H9 (cell line): Measurements from ENCODE around the gene PPP2R2B. TPM values are rescaled to one million over a fixed set of nuclear protein-coding genes. Genes with fewer than 3 reads are reported as not detected.

Experiments
- DNase-seq: peaks from one replicate; pipeline ENCODE4 v3.0.0-alpha.2; 2017
- H2AFZ ChIP-seq: one replicate; pipeline ENCODE4 v1.6.1; 2013; ENCODE audit warnings: mild to moderate bottlenecking, low read length, control low read depth, moderate library complexity
- H2AK5ac ChIP-seq: 2 replicates; pipeline ENCODE4 v1.6.1; 2013; ENCODE audit warnings: low read length, control low read depth, mixed read lengths; ENCODE audit not compliant: insufficient read length
- H2BK120ac ChIP-seq: one replicate; pipeline ENCODE4 v1.6.1; 2013; ENCODE audit warnings: low read depth, mild to moderate bottlenecking, low read length, control low read depth, inconsistent platforms; ENCODE audit not compliant: poor library complexity, severe bottlenecking
- H2BK12ac ChIP-seq: 2 replicates; pipeline ENCODE4 v1.6.1; 2013; ENCODE audit warnings: low read length, control low read depth, mixed read lengths, low read depth; ENCODE audit not compliant: insufficient read length
- H2BK15ac ChIP-seq: 2 replicates; pipeline ENCODE4 v1.6.1; 2013; ENCODE audit warnings: low read depth, low read length, control low read depth
- H2BK20ac ChIP-seq: one replicate; pipeline ENCODE4 v1.6.1; 2013; ENCODE audit warnings: low read depth, mild to moderate bottlenecking, low read length, control low read depth, inconsistent platforms; ENCODE audit not compliant: poor library complexity, severe bottlenecking
- H2BK5ac ChIP-seq: 2 replicates; pipeline ENCODE4 v1.6.1; 2013; ENCODE audit warnings: low read length, control low read depth, mixed read lengths; ENCODE audit not compliant: insufficient read length
- H3K14ac ChIP-seq: 2 replicates; pipeline ENCODE4 v1.6.1; 2013; ENCODE audit warnings: low read length, control low read depth; ENCODE audit not compliant: insufficient read depth
- H3K18ac ChIP-seq: 2 replicates; pipeline ENCODE4 v1.6.1; 2013; ENCODE audit warnings: low read depth, mild to moderate bottlenecking, mixed read lengths, low read length, control low read depth; ENCODE audit not compliant: insufficient read length
- H3K23ac ChIP-seq: 2 replicates; pipeline ENCODE4 v1.6.1; 2013; ENCODE audit warnings: low read length, control low read depth, mixed read lengths, low read depth; ENCODE audit not compliant: insufficient read length
- H3K23me2 ChIP-seq: 2 replicates; pipeline ENCODE4 v1.6.1; 2013; ENCODE audit warnings: low read depth, mild to moderate bottlenecking, mixed read lengths, low read length, control low read depth; ENCODE audit not compliant: insufficient read length, poor library complexity, severe bottlenecking
- H3K27ac ChIP-seq: 2 replicates; pipeline ENCODE4 v1.5.1; 2013; ENCODE audit warnings: low read length, control low read depth, mixed read lengths, low read depth; ENCODE audit not compliant: insufficient read length
- H3K27me3 ChIP-seq: 2 replicates; pipeline ENCODE4 v1.6.1; 2013; ENCODE audit warnings: low read length, control low read depth, inconsistent platforms; ENCODE audit not compliant: insufficient read depth
- H3K4ac ChIP-seq: 2 replicates; pipeline ENCODE4 v1.6.1; 2013; ENCODE audit warnings: low read depth, mild to moderate bottlenecking, control low read depth, inconsistent platforms, low read length, moderate library complexity
- H3K4me1 ChIP-seq: 2 replicates; pipeline ENCODE4 v1.6.1; 2013; ENCODE audit warnings: low read length, control low read depth, inconsistent platforms; ENCODE audit not compliant: insufficient read depth
- H3K4me2 ChIP-seq: 2 replicates; pipeline ENCODE4 v1.6.1; 2013; ENCODE audit warnings: low read length, control low read depth, mixed read lengths; ENCODE audit not compliant: insufficient read length, insufficient read depth
- H3K56ac ChIP-seq: 2 replicates; pipeline ENCODE4 v1.6.1; 2013; ENCODE audit warnings: low read depth, mild to moderate bottlenecking, mixed read lengths, low read length, control low read depth; ENCODE audit not compliant: insufficient read length
- H3K79me1 ChIP-seq: 2 replicates; pipeline ENCODE4 v1.6.1; 2013; ENCODE audit warnings: low read depth, mild to moderate bottlenecking, moderate library complexity, low read length, control low read depth, inconsistent platforms; ENCODE audit not compliant: insufficient read depth, poor library complexity, severe bottlenecking
- H3K79me2 ChIP-seq: 2 replicates; pipeline ENCODE4 v1.6.1; 2013; ENCODE audit warnings: low read length, control low read depth, inconsistent platforms; ENCODE audit not compliant: insufficient read depth
- H3K9ac ChIP-seq: 2 replicates; pipeline ENCODE4 v1.6.1; 2013; ENCODE audit warnings: low read length, control low read depth, mixed read lengths; ENCODE audit not compliant: insufficient read length; ENCODE audit errors: extremely low read depth
- H3K9me3 ChIP-seq: one replicate; pipeline ENCODE4 v1.6.1; 2013; ENCODE audit warnings: low read depth, low read length, inconsistent platforms; ENCODE audit not compliant: control insufficient read depth
- H3T11ph ChIP-seq: one replicate; pipeline ENCODE4 v1.6.1; 2013; ENCODE audit warnings: mild to moderate bottlenecking, low read length, control low read depth, inconsistent platforms
- H4K20me1 ChIP-seq: one replicate; pipeline ENCODE4 v1.6.1; 2013; ENCODE audit not compliant: control insufficient read depth, insufficient read length, insufficient read depth
- H4K5ac ChIP-seq: 2 replicates; pipeline ENCODE4 v1.6.1; 2013; ENCODE audit warnings: low read depth, mild to moderate bottlenecking, mixed read lengths, low read length, control low read depth; ENCODE audit not compliant: insufficient read length
- H4K8ac ChIP-seq: replicated peaks from 2 replicates; pipeline ENCODE4 v1.6.1; 2013; ENCODE audit warnings: low read length, control low read depth, mixed read lengths, low read depth; ENCODE audit not compliant: insufficient read length
- H4K91ac ChIP-seq: 2 replicates; pipeline ENCODE4 v1.6.1; 2013; ENCODE audit warnings: low read depth, mild to moderate bottlenecking, moderate library complexity, mixed read lengths, low read length, control low read depth; ENCODE audit not compliant: insufficient read length
- H3K27ac Mint-ChIP-seq, 3 experiments: 2 replicates in 2 of 3; 3 replicates in 1 of 3; pipeline ENCODE4 v1.8.0; 2020 to 2021; ENCODE audit warnings: mixed read lengths in 3 of 3, mild to moderate bottlenecking in 1 of 3, moderate library complexity in 1 of 3
- H3K27me3 Mint-ChIP-seq: 2 replicates; pipeline ENCODE4 v1.8.0; 2021; ENCODE audit warnings: low read depth, mild to moderate bottlenecking, moderate library complexity, mixed read lengths
- H3K36me3 Mint-ChIP-seq, 3 experiments: 2 replicates in 2 of 3; 3 replicates in 1 of 3; pipeline ENCODE4 v1.8.0; 2020 to 2021; ENCODE audit warnings: low read depth in 3 of 3, mixed read lengths in 3 of 3; ENCODE audit not compliant: insufficient read depth in 1 of 3
- H3K4me1 Mint-ChIP-seq, 2 experiments: 2 replicates each; pipeline ENCODE4 v1.8.0; 2020; ENCODE audit warnings: mixed read lengths in 2 of 2
- H3K4me3 Mint-ChIP-seq, 2 experiments: 2 replicates in 1 of 2; 3 replicates in 1 of 2; pipeline ENCODE4 v1.8.0; 2020 to 2021; ENCODE audit warnings: mild to moderate bottlenecking in 2 of 2, mixed read lengths in 2 of 2, moderate library complexity in 1 of 2
- H3K9me3 Mint-ChIP-seq, 2 experiments: 2 replicates in 1 of 2; 3 replicates in 1 of 2; pipeline ENCODE4 v1.8.0; 2020; ENCODE audit warnings: mild to moderate bottlenecking in 2 of 2, mixed read lengths in 2 of 2, moderate library complexity in 1 of 2
- WGBS: extraction: QIAGEN DNeasy Blood & Tissue Kit; methylation state at CpG from one replicate; pipeline ENCODE4 v1.1.7; 2013; ENCODE audit warnings: missing lambda C conversion rate, low lambda C conversion rate, mixed read lengths; ENCODE audit not compliant: insufficient read length; ENCODE audit errors: extremely low coverage; 5-methylcytosine and 5-hydroxymethylcytosine counted together
- total RNA-seq: library from RNA; stranded (reverse); gene quantifications from 2 replicates; pipeline ENCODE4 v1.2.1, GENCODE V29; 2021
- TF ChIP-seq, protein P1 (sequence below): fragments of 200-600 bp; sonication (generic); conservative IDR thresholded peaks from 3 replicates; pipeline ENCODE4 v1.8.0; 2021; ENCODE audit warnings: antibody characterized with exemption, mild to moderate bottlenecking

PPP2R2B gene
- total RNA-seq, 1 experiment from 2014 or later: 14.3 TPM

DNA sequence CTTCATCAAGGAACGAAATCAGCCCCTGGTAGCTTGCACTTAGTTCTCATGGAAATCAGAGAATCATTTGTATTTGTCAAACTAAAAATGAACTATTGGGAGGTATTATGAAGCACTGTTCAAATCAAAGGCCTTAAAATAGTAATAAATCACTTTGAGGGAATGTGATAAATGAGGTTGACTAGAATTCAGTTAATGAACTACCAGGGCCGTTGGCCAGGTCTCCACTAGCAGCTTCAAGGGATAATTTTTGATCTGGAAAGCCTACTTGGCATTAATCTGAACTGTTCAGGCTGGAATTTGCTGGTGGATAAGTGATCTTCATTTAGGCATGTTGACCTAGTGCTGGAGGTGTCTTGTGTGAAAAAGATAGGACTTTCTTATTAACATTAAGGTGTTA, 286.2 kb downstream of the PPP2R2B start:
- Histone ChIP-seq H2BK5ac (no peak overlapping the region), H3K56ac (no peak overlapping the region), H4K8ac (no peak overlapping the region), H3K9me3 (no peaks in the 10 kb centered on the region), H3K4ac (no peak overlapping the region), H3K23me2 (no peaks in the 10 kb centered on the region), H2AFZ (no peak overlapping the region), H2BK15ac (no peak overlapping the region), H4K91ac (no peak overlapping the region), H4K5ac (no peak overlapping the region), H3K9ac (no peak overlapping the region), H3T11ph (no peak overlapping the region), H2BK120ac (no peak overlapping the region), H2BK12ac (no peak overlapping the region), H4K20me1 (no peaks in the 10 kb centered on the region), H3K14ac (no peak overlapping the region), H3K79me1 (no peaks in the 10 kb centered on the region), H3K27me3 (no peaks in the 10 kb centered on the region), H3K4me1 (no peaks in the 10 kb centered on the region; the same call in 1 of the 2 replicates), H3K18ac (no peak overlapping the region), H2BK20ac (no peak overlapping the region), H3K79me2 (no peaks in the 10 kb centered on the region), H3K4me2 (no peak overlapping the region), H3K27ac (no peak overlapping the region), H3K23ac (no peak overlapping the region), H2AK5ac (no peak overlapping the region)
- Mint-ChIP-seq H3K4me1 (peaks cover 0 to 4% of the 10 kb centered on the region in 2 experiments; a peak in 3 of 4 replicates), H3K4me3 (no peak overlapping the region), H3K27ac (no peak overlapping the region), H3K36me3 (peaks cover 4 to 14% (median 4%) of the 10 kb centered on the region in 3 experiments; a peak in 6 of 7 replicates), H3K27me3 (no peaks in the 10 kb centered on the region), H3K9me3 (no peaks in the 10 kb centered on the region)
- WGBS: no CpG with 5 or more reads among the region's 2 CpGs
- DNase-seq: no peak
- TF ChIP-seq, protein P1, sequence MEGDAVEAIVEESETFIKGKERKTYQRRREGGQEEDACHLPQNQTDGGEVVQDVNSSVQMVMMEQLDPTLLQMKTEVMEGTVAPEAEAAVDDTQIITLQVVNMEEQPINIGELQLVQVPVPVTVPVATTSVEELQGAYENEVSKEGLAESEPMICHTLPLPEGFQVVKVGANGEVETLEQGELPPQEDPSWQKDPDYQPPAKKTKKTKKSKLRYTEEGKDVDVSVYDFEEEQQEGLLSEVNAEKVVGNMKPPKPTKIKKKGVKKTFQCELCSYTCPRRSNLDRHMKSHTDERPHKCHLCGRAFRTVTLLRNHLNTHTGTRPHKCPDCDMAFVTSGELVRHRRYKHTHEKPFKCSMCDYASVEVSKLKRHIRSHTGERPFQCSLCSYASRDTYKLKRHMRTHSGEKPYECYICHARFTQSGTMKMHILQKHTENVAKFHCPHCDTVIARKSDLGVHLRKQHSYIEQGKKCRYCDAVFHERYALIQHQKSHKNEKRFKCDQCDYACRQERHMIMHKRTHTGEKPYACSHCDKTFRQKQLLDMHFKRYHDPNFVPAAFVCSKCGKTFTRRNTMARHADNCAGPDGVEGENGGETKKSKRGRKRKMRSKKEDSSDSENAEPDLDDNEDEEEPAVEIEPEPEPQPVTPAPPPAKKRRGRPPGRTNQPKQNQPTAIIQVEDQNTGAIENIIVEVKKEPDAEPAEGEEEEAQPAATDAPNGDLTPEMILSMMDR: no peak
